Measurements from ENCODE around the gene COL11A2.

The COL11A2 gene

GRCh38 chr6:33191383-33192104 lies 723 bp downstream of the COL11A2 start:
- peak in 1 of 2 experiments; percentile 32 for DNase-seq

GRCh38 chr6:33190504-33191107 lies 1.7 kb downstream of the COL11A2 start:
- no peak for DNase-seq

GRCh38 chr6:33189625-33190448 lies 2.4 kb downstream of the COL11A2 start:
- DNase-seq = no peak

- DNase-seq = no peak
Observed at GRCh38 chr6:33189164-33189563, 3.1 kb downstream of the COL11A2 start.

- no peak for DNase-seq
Observed at GRCh38 chr6:33187809-33188208, 4.5 kb downstream of the COL11A2 start.

- no peak for DNase-seq
Observed at GRCh38 chr6:33185654-33186187, 6.5 kb downstream of the COL11A2 start.

- no peak for DNase-seq
Observed at GRCh38 chr6:33185190-33185589, 7.1 kb downstream of the COL11A2 start.

GRCh38 chr6:33183071-33183683 lies 9.1 kb downstream of the COL11A2 start:
- no peak for DNase-seq

- no peak for DNase-seq
Observed at GRCh38 chr6:33181141-33181540, 11.1 kb downstream of the COL11A2 start.

GRCh38 chr6:33178755-33179475 lies 13.4 kb downstream of the COL11A2 start:
- no peak for DNase-seq

GRCh38 chr6:33177552-33178446 lies 14.5 kb downstream of the COL11A2 start:
- no peak for DNase-seq

- DNase-seq = no peak
Observed at GRCh38 chr6:33176906-33177305, 15.4 kb downstream of the COL11A2 start.

GRCh38 chr6:33175436-33176069 lies 16.7 kb downstream of the COL11A2 start:
- DNase-seq = no peak

GRCh38 chr6:33174784-33175183 lies 17.5 kb downstream of the COL11A2 start:
- no peak for DNase-seq

- DNase-seq = no peak
Observed at GRCh38 chr6:33173535-33174180, 18.6 kb downstream of the COL11A2 start.

GRCh38 chr6:33172688-33173534 lies 19.4 kb downstream of the COL11A2 start:
- no peak for DNase-seq

- DNase-seq = no peak
Observed at GRCh38 chr6:33171880-33172687, 20.2 kb downstream of the COL11A2 start.
